HG02759 (cell line): ENCODE measurements around the gene DNER.

Experiments
- ATAC-seq: cut with Tn5 transposase; IDR thresholded peaks from one replicate; pipeline ENCODE4 v1.9.1; 2021; ENCODE audit warnings: mild to moderate bottlenecking, moderate library complexity; ENCODE audit not compliant: unreplicated experiment

The DNER gene

GRCh38 chr2:229446350-229446749, 268.0 kb downstream of the DNER start:
- ATAC-seq = no peak

- no peak for ATAC-seq
Observed at GRCh38 chr2:229445501-229446211, 268.7 kb downstream of the DNER start.

- no peak for ATAC-seq
Observed at GRCh38 chr2:229445019-229445418, 269.3 kb downstream of the DNER start.

DNA sequence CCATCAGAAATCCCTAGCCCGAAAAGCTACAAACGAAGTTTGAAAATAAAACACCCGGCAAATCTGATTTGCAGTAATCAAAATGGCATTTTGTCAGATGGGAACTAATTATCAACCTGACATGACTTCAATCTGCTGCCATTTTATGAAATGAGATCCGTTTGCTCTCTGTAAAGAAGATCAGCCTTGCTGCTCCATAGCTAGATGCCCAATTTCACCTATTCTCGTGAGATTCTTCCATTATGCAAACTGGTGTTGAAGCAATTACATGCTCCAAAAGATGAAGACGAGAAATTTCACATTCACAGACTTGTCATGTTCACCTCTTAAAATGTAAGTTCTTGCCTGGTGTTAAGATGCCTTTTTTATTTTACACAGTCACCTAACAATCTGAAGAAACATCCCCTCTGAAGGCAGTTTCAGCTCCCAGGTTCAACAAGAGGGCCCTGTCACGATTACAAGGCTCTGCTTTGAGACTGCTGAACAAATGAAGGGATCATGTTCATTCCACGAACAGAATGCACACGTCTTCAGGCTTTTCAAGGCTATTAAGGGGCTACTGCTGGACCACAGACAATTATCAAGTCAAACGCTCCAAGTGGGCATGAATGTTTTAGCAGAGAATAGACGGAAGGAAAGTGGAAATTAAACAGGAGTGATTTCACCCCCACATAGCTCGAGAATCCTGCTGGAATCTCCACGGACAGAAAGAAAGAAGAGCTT, 270.6 kb downstream of the DNER start:
- ATAC-seq = no peak

- no peak for ATAC-seq
Observed at GRCh38 chr2:229443141-229443540, 271.2 kb downstream of the DNER start.

- ATAC-seq = no peak
Observed at GRCh38 chr2:229438430-229439159, 275.8 kb downstream of the DNER start.

GRCh38 chr2:229437467-229437866, 276.9 kb downstream of the DNER start:
- ATAC-seq = no peak

GRCh38 chr2:229434187-229434586, 280.2 kb downstream of the DNER start:
- ATAC-seq = no peak

DNA sequence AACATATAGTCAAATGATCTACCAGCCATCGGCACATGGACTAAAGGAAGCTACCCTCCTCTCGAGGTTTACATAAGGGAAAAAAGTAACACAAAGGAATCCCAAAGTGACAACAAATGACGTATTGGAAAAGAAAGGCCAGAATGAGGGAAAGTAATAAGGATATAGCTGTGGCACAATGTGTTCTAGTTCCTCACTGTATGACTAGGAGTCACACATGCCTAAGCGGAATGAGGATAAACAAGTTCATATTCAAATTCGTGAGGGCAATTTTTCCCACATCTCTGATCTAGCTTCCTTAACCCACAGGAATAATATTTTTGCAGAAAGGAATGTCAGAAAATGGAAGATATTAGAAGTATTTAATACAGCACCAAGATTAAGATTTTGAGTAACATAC, 281.0 kb downstream of the DNER start:
- ATAC-seq = no peak

DNA sequence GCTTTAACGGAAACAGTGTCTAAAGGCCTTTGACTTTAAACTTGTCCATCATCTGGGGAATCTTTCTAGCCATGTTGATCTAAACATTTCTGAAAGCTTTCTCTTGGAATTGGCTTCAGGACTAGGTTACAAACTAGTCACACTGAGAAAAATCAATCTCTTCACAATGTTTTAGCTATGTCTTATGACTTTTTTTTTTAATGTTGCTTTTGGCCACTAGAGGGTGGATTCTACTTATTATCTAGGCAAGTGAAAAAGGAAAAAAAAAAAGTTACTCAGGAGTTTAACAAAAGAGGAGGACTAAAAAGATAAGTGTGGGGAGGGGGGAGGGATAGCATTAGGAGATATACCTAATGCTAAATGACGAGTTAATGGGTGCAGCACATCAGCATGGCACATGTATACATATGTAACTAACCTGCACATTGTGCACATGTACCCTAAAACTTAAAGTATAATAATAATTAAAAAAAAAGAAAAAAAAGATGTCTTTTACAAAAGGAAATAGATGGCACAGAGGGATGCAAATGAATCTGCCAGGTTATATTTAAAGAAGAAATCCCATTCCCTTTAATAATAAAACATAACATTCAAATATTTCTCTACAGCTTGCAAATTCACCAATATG, 282.9 kb downstream of the DNER start:
- no peak for ATAC-seq

GRCh38 chr2:229429589-229429988, 284.8 kb downstream of the DNER start:
- no peak for ATAC-seq

DNA sequence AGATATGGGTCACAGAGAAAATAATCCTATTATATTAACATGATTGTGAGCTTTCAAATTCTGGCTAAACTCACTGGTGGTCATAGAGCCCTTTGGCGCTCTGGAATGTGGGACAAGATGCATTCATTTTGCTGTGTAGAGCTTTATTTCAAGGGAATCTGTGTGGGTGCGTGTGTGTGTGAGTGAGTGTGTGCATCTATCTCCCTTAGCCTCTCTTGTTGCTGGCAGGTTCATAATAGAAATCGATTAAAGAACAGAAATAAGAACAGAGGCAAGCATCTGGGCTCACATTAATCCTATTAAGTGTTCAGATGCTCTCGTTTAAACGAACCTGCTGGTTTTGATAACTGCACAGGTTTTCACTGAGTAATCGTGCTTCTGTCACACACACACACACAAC, 287.9 kb downstream of the DNER start:
- ATAC-seq = no peak

DNA sequence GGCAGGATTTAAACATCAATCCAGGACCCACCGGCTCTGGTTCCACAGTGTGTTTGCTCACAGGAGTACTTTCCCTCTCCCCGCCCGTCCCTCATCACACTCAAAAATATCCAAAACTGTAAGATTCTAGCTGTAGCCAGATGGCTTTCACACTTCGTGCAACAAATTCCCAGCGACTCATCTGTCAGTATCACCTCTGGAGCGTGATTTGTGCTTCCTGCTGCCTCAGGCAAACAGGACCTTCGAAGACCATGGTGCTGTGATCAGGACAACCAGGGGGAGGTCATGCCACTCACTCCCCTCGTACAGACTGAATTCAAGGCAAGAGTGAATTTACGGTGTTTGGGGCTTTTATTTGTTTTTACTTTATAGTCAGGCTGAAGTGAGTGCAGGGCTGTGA, 288.8 kb downstream of the DNER start:
- no peak for ATAC-seq

- ATAC-seq = no peak
Observed at GRCh38 chr2:229422063-229422462, 292.3 kb downstream of the DNER start.

GRCh38 chr2:229419158-229419557, 295.2 kb downstream of the DNER start:
- ATAC-seq = no peak

GRCh38 chr2:229417916-229418315, 296.4 kb downstream of the DNER start:
- no peak for ATAC-seq

GRCh38 chr2:229417176-229417575, 297.2 kb downstream of the DNER start:
- ATAC-seq = no peak

- ATAC-seq = no peak
Observed at GRCh38 chr2:229416116-229416694, 298.1 kb downstream of the DNER start.

DNA sequence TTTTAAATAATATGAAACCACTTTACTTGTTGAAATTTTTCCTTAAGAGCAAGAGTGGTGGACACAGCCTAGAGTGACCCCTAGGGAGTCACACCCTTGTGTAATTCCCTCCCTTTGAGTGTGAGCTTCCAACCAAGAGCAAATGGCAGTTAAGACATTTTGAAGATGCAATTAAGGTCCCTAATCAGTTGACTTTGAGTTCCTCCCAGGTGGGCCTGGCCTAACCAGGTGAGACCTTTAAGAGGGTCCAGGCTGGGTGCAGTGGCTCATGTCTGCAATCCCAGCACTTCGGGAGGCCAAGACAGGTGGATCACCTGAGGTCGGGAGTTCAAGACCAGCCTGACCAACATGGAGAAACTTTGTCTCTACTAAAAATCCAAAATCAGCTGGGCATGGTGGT, 299.7 kb downstream of the DNER start:
- ATAC-seq = no peak

- no peak for ATAC-seq
Observed at GRCh38 chr2:229412686-229413085, 301.7 kb downstream of the DNER start.

GRCh38 chr2:229410946-229411345, 303.4 kb downstream of the DNER start:
- no peak for ATAC-seq
